Stimulated activated naive B cell treated with anti-CD40 and anti-IgM and Interleukin-4, amounts not matched to agents 10 μg/mL and 1 μg/mL and 100 μg/mL, for 72 hours (primary cell): ENCODE data around the gene PLEKHA8.
"Not testable (repeated sequence)": the region's sequence is repeated elsewhere in the genome, so short reads cannot be mapped to it uniquely, and the experiment has no call there.

Experiments used
- ATAC-seq, 2 donors: fragments of 150-1000 bp; cut with Tn5 transposase; replicated peaks; 2 replicates each; pipeline ENCODE4 v1.10.0; 2021; ENCODE audit warnings: moderate library complexity in 1 of 2
- DNase-seq: peaks from one replicate; pipeline ENCODE4 v3.0.0; 2021
- H3K27ac Mint-ChIP-seq: one replicate; pipeline ENCODE4 v1.8.0; 2022; ENCODE audit warnings: mild to moderate bottlenecking, mixed read lengths
- H3K27me3 Mint-ChIP-seq, 2 donors: one replicate each; pipeline ENCODE4 v1.8.0; 2022; ENCODE audit warnings: mixed read lengths in 2 of 2
- H3K36me3 Mint-ChIP-seq, 2 donors: one replicate each; pipeline ENCODE4 v1.8.0; 2022; ENCODE audit warnings: mixed read lengths in 2 of 2, mild to moderate bottlenecking in 1 of 2
- H3K4me1 Mint-ChIP-seq, 2 donors: one replicate each; pipeline ENCODE4 v1.8.0; 2022; ENCODE audit warnings: mixed read lengths in 2 of 2, mild to moderate bottlenecking in 1 of 2
- H3K4me3 Mint-ChIP-seq, 2 donors: one replicate each; pipeline ENCODE4 v1.8.0; 2022; ENCODE audit warnings: mild to moderate bottlenecking in 2 of 2, mixed read lengths in 2 of 2, moderate library complexity in 1 of 2
- H3K9me3 Mint-ChIP-seq, 2 donors: one replicate each; pipeline ENCODE4 v1.8.0; 2022; ENCODE audit warnings: mixed read lengths in 2 of 2, mild to moderate bottlenecking in 1 of 2

Gene PLEKHA8

DNA sequence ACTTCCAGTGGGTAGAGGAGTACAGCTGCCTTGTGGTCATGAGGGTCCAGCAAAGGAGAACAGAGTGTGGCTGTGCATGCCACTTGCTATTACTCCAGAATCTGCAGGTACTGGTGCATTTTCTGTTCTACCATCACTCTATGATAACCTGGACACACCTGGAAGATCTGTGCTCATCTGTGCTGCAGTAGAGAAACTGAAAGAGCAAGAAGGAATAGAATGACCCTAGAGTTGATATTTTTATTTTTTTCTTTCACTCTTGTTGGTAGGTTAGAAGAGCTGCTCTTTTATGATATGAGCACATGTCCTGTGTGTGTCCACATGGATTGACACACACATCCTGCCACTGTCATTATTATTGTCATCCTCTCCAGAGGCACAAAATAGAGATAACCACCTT, 58.3 kb downstream of the PLEKHA8 start:
- H3K4me3 Mint-ChIP-seq: no peak overlapping the region
- H3K27ac Mint-ChIP-seq: no peak overlapping the region
- peaks cover 4 to 5% of the 10 kb centered on the region in 2 donors for H3K36me3 Mint-ChIP-seq
- no peak for DNase-seq
- no peaks in the 10 kb centered on the region for H3K9me3 Mint-ChIP-seq
- no peak for ATAC-seq
- H3K4me1 Mint-ChIP-seq: peaks cover 11 to 12% of the 10 kb centered on the region in 2 donors
- H3K27me3 Mint-ChIP-seq: no peaks in the 10 kb centered on the region

DNA sequence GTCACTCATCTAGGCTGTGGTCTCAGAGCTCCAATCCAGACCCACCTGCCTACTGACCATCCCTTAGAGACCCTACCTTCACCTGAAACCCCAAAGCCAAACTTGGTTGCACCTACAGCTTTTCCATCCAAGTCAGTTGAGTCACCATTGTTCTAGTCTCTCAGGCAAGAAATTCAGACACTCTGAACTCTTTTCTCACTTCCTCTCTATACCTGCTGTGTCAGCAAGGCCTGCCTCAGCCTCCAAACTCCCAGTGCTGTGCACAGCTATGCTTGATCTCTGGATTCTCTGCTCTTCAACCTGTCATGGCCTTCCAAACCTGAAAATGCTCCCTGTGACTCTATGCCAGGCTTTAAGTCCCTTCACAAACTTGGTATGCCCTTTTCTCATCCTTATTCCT, 59.2 kb downstream of the PLEKHA8 start:
- Mint-ChIP-seq H3K9me3 (no peaks in the 10 kb centered on the region), H3K4me3 (no peak overlapping the region), H3K27me3 (no peaks in the 10 kb centered on the region), H3K4me1 (peaks cover 11 to 12% of the 10 kb centered on the region in 2 donors), H3K36me3 (peaks cover 4 to 6% of the 10 kb centered on the region in 2 donors), H3K27ac (peak overlapping the region; percentile 85)
- ATAC-seq (peak; percentile 85 to 91), DNase-seq (no peak)

DNA sequence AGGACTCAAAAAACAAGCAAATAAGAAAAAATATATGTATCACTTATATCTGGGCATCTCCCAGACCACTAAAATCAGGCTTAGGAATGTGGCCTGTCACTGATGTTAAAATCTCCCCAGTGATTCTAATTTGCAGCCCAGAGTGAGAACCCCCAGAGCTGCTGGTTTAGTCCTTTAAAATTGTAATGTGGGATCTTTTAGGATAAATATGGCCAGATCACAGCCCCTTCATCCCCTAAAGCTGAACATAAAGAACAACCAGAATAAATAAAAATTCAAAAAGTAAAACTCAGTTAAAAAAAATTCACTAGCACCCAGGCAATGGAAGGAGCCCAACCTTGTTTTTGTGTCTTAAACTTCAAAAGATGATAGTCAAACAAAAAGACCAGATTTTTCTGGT, 60.1 kb downstream of the PLEKHA8 start:
- ATAC-seq (no peak), DNase-seq (no peak)
- H3K4me3 Mint-ChIP-seq: no peak overlapping the region
- H3K9me3 Mint-ChIP-seq: no peaks in the 10 kb centered on the region
- H3K36me3 Mint-ChIP-seq: peaks cover 4 to 9% of the 10 kb centered on the region in 2 donors
- H3K27me3 Mint-ChIP-seq: no peaks in the 10 kb centered on the region
- H3K4me1 Mint-ChIP-seq: peaks cover 11 to 12% of the 10 kb centered on the region in 2 donors
- H3K27ac Mint-ChIP-seq: no peak overlapping the region

DNA sequence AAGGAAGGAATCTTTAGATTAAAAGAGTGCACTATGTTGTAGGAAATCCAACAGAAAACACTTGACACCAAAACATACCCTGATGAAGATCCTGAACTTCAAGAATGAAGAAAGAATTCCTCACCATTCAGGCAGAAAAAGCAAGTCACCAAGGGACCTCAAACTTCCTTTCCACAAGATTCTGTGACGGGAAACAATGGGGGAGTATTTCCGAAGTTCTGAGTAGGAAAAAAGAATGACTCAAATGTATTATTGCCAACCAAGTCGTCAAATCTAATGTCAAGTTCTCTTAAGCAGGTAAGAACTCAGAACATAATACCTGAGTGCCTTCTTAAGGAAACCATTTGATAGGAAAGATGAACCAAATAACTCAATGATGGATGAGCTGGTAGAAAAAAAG, 61.9 kb downstream of the PLEKHA8 start:
- H3K9me3 Mint-ChIP-seq: no peaks in the 10 kb centered on the region
- DNase-seq (no peak), ATAC-seq (no peak)
- no peak overlapping the region for H3K27ac Mint-ChIP-seq
- H3K27me3 Mint-ChIP-seq: no peaks in the 10 kb centered on the region
- H3K4me3 Mint-ChIP-seq: no peak overlapping the region
- H3K4me1 Mint-ChIP-seq: peaks cover 11 to 12% of the 10 kb centered on the region in 2 donors
- peaks cover 4 to 9% of the 10 kb centered on the region in 2 donors for H3K36me3 Mint-ChIP-seq

DNA sequence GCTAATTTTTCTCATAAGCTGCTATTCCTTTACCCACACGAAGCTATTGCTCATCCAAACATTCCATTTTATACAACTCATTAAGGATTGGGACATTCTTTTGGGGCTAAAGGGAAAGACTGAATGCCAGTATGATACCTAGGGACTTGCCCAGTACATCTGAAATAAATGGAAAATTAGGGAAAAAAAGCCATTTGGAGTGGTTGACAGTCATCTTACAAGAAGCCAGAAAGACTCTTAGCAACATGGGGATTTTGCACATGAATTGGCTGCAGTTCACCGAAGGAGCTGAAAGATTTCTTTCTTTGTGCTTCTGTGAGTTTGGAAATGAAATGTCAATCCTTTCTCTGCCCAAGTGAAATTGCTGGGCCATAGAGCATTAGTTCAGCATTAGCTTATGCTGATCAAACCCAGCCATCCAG, 63.3 kb downstream of the PLEKHA8 start:
- no peak overlapping the region for H3K27ac Mint-ChIP-seq

DNA sequence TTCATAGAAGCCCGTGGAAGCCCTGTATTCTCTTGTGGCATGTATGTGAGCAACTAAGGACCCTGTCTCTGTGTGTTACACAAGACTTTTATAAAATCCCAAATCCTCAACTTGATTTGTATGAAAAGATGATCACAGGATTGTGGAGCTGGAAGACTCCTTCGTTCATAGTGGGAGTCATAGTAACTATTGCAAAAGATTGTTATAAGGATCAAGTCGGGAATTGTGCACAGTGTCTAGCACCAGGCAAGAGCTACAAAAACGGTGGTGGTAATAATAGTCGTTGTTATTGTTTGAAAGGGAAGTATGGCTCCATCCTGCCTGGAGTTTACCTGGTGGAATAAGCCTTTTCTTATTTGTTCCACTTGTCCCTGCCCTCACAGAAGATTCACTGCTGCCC, 63.8 kb downstream of the PLEKHA8 start:
- DNase-seq: no peak
- no peaks in the 10 kb centered on the region for H3K9me3 Mint-ChIP-seq
- H3K4me1 Mint-ChIP-seq: peaks cover 7 to 10% of the 10 kb centered on the region in 2 donors
- no peak overlapping the region for H3K27ac Mint-ChIP-seq
- ATAC-seq: no peak
- H3K36me3 Mint-ChIP-seq: peaks cover 0 to 13% of the 10 kb centered on the region in 2 donors
- H3K4me3 Mint-ChIP-seq: no peak overlapping the region
- H3K27me3 Mint-ChIP-seq: no peaks in the 10 kb centered on the region

More for the DNA sequence above, 63.3 kb downstream of the PLEKHA8 start:
- DNase-seq (no peak), ATAC-seq (no peak)
- no peaks in the 10 kb centered on the region for H3K9me3 Mint-ChIP-seq
- peaks cover 0 to 11% of the 10 kb centered on the region in 2 donors for H3K36me3 Mint-ChIP-seq
- peaks cover 8 to 11% of the 10 kb centered on the region in 2 donors for H3K4me1 Mint-ChIP-seq
- H3K4me3 Mint-ChIP-seq: no peak overlapping the region
- no peaks in the 10 kb centered on the region for H3K27me3 Mint-ChIP-seq

DNA sequence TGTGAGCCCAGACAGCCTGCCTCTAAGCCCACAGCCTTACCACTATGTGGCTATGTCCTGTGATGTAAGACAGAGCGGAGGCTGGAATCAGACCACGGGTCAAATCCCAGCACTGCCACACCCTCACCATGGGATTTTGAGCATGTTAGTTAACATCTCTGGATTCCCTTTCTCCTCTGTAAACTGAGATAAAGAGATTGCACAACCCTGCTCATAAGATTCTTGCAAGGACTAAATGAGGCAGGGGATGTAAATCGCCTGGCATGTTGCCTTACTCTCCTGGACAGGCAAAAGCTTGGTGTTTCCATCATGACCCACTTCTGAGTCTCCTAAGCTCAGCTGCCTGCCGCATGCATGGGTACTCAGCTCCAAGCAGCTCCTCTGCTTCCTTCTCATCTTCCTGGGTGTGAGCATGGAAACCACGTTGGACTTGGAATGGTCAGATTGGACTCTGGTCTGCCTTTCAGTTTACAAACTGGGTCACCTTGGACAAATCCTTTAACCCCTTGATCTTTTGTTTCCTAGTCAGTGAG, 65.3 kb downstream of the PLEKHA8 start:
- Mint-ChIP-seq H3K4me1 (no peaks in the 10 kb centered on the region), H3K36me3 (peaks cover 6 to 14% of the 10 kb centered on the region in 2 donors), H3K4me3 (no peak overlapping the region), H3K9me3 (peaks cover 0 to 2% of the 10 kb centered on the region in 2 donors), H3K27ac (no peak overlapping the region), H3K27me3 (no peaks in the 10 kb centered on the region)
- DNase-seq (no peak), ATAC-seq (no peak)

DNA sequence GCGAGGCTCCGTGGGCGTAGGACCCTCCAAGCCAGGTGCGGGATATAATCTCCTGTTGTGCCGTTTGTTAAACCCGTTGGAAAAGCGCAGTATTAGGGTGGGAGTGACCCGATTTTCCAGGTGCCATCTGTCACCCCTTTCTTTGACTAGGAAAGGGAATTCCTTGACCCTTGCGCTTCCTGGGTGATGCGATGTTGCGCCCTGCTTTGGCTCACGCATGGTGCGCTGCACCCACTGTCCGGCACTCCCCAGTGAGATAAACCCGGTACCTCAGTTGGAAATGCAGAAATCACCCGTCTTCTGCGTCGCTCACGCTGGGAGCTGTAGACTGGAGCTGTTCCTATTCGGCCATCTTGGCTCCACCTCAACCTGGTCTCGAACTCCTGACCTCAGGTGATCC, 70.4 kb downstream of the PLEKHA8 start:
- H3K9me3 Mint-ChIP-seq, H3K27me3 Mint-ChIP-seq, DNase-seq, H3K27ac Mint-ChIP-seq, ATAC-seq, H3K4me3 Mint-ChIP-seq, H3K4me1 Mint-ChIP-seq: not testable (repeated sequence)
- H3K36me3 Mint-ChIP-seq: peaks cover 6 to 14% of the 10 kb centered on the region in 2 donors

DNA sequence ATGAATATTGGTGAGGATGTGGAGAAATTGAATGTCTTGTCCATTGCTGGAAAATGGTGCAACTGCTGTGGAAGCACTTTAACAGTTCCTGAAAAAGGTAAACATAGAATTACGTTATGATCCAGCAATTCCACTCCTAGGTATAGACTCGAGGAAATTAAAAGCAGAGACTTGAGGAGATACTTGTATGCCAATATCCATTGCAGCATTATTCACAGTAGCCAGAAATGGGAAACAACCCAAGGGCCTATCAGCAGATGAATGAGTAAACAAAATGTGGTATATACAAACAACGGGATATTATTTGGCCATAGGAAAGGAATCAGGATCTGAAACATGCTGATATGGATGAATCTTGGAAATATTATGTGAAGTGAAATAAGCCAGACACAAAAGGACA, 74.1 kb downstream of the PLEKHA8 start:
- no peaks in the 10 kb centered on the region for H3K27me3 Mint-ChIP-seq
- no peak overlapping the region for H3K4me3 Mint-ChIP-seq
- ATAC-seq (no peak), DNase-seq (no peak)
- H3K27ac Mint-ChIP-seq: no peak overlapping the region
- peaks cover 0 to 2% of the 10 kb centered on the region in 2 donors for H3K9me3 Mint-ChIP-seq
- H3K4me1 Mint-ChIP-seq: no peaks in the 10 kb centered on the region
- H3K36me3 Mint-ChIP-seq: peaks cover 6 to 9% of the 10 kb centered on the region in 2 donors

DNA sequence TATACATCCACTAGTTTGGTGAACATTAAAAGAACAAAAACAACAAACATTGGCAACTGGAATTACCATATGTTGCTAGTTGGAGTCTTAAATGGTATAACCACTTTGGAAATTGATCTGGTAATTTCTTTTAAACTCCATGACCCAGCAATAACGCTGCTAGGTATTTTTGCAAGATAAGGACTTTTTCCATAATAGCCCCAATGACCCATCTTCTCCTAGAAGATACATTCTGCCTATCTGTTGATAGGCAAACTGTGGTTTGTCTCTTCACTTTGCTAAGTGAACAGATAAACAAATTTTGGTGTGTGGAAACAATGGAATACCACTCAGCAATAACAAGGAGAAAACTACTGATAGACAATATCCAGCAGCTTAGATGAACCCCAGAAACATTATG, 75.9 kb downstream of the PLEKHA8 start:
- Mint-ChIP-seq H3K27me3 (no peaks in the 10 kb centered on the region), H3K27ac (no peak overlapping the region), H3K36me3 (no peaks in the 10 kb centered on the region), H3K4me1 (no peaks in the 10 kb centered on the region), H3K9me3 (no peaks in the 10 kb centered on the region), H3K4me3 (no peak overlapping the region)
- no peak for ATAC-seq
- no peak for DNase-seq

DNA sequence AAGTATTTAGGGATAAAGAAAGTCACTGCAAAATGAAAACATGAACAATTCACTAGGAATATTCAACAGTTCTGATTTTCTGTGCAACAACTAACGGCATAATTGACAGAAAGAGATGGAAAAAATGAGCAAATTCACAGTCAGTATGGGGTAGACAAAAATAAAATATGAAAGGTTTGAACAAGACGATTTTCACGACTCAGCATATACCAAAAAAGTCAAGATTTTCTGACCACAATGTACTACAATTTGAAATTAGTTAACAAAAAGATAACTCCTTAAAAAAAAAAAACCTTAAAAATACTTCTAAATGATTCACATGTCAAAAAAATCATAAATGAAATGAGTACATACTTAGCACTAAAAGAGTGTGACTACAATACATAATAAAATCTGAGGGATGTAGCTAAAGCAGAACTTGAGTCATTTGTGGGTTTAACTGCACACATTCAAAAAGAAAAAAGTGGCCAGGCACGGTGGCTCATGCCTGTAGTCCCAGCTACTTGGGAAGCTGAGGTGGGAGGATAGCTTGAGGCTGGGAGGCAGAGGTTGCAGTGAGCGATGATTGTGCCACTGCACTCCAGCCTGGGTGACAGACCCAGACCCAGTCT, 84.0 kb downstream of the PLEKHA8 start:
- H3K4me1 Mint-ChIP-seq: peaks cover 6 to 8% of the 10 kb centered on the region in 2 donors
- DNase-seq: no peak
- H3K27ac Mint-ChIP-seq: no peak overlapping the region
- peaks cover 5 to 19% of the 10 kb centered on the region in 2 donors for H3K36me3 Mint-ChIP-seq
- no peak for ATAC-seq
- peaks cover 10% of the 10 kb centered on the region in 2 donors for H3K9me3 Mint-ChIP-seq
- no peak overlapping the region for H3K4me3 Mint-ChIP-seq
- no peaks in the 10 kb centered on the region for H3K27me3 Mint-ChIP-seq

DNA sequence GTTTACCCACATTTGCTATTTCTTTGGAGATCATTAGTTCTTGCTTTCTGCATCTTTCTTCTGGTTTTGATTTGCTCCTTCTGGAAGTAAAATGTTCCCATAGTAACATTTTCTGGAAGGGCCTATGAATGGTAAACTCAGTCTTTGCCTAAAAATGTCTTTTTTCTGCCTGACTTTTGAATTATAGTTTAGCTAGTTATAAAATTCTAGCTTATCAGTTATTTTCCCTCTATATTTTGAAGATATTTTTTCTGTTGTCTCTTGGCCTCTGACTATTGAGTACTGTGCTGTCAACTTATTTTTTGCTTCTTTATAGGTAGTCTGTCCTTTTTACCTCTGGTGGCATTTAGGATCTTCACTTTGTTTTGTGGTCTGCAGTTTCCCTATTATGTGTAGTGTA, 84.9 kb downstream of the PLEKHA8 start:
- peaks cover 5 to 19% of the 10 kb centered on the region in 2 donors for H3K36me3 Mint-ChIP-seq
- peaks cover 10% of the 10 kb centered on the region in 2 donors for H3K9me3 Mint-ChIP-seq
- ATAC-seq (no peak), DNase-seq (no peak)
- peaks cover 6 to 8% of the 10 kb centered on the region in 2 donors for H3K4me1 Mint-ChIP-seq
- H3K4me3 Mint-ChIP-seq: no peak overlapping the region
- H3K27ac Mint-ChIP-seq: no peak overlapping the region
- no peaks in the 10 kb centered on the region for H3K27me3 Mint-ChIP-seq

DNA sequence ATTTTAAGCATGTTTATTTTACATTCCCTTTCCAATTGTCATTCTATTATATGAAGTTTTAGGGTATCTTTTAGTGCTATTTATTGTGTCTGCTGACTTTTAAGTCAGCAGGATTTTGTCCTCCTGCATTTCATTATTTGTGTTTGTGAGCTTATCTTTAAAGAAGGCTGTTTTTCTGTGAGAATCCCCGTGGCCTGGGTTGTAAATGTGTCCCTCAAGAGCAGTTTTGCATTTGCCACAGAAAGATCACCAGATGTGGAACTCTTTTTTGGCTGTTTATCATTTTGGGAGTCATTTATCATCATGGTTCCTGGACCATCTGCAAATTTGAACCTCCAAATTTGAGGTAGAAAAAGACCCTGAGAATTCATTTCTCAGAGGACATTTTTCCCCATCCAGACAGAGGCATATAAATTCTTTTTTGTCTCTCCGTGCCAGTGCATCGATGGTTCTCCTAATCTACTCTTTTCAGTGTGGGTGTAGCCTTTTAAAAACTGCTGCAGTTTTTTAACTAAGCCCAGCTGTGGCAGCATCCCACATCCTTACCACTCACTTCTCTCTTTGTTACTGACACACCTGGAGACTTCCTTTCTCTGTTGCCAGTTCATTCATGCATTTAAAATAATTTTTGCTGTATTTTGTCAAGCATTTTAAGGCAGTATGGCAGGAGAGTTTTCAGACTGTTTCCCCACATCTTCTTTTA, 86.5 kb downstream of the PLEKHA8 start:
- H3K27me3 Mint-ChIP-seq: no peaks in the 10 kb centered on the region
- no peak overlapping the region for H3K4me3 Mint-ChIP-seq
- H3K4me1 Mint-ChIP-seq: peaks cover 6 to 8% of the 10 kb centered on the region in 2 donors
- H3K9me3 Mint-ChIP-seq: peaks cover 10% of the 10 kb centered on the region in 2 donors
- ATAC-seq (peak; percentile 65 to 78), DNase-seq (no peak)
- H3K36me3 Mint-ChIP-seq: peaks cover 5 to 21% of the 10 kb centered on the region in 2 donors
- H3K27ac Mint-ChIP-seq: no peak overlapping the region

DNA sequence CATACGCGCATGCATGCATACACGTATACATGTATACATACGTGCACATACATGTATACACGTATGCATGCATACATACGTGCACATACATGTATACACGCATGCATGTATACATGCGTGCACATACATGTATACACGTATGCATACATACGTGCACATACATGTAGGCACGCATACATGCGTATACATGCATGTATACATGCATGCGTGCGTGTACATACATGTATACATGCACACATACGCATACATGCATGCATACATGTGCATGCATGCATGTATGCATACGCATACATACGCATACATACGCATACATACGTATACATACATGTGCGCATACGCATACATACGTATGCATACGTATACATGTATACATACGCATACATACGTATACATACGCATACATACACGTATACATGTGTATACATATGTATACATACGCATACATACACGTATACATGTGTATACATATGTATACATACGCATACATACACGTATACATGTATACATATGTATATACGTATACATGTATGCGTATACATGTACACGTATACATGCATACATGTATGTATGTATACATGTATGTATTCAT, 87.6 kb downstream of the PLEKHA8 start:
- Mint-ChIP-seq H3K27me3 (no peaks in the 10 kb centered on the region), H3K36me3 (peaks cover 5 to 18% of the 10 kb centered on the region in 2 donors), H3K4me3 (no peak overlapping the region), H3K27ac (no peak overlapping the region), H3K9me3 (peaks cover 10% of the 10 kb centered on the region in 2 donors), H3K4me1 (peaks cover 6 to 8% of the 10 kb centered on the region in 2 donors)
- no peak for ATAC-seq
- no peak for DNase-seq
